Ascending aorta (tissue), 2 donors: Measurements from ENCODE around the gene COX10. TPM values are rescaled to one million over a fixed set of nuclear protein-coding genes. Genes with fewer than 3 reads are reported as not detected.

Source experiments
- DNase-seq, 2 donors: peaks; one replicate each; pipeline ENCODE4 v3.0.0-alpha.2; 2019; ENCODE audit warnings: low spot score in 2 of 2
- H3K27ac ChIP-seq, 2 donors: fragments of 200-600 bp; sonication (generic); one replicate each; pipeline ENCODE4 v1.5.1; 2016 to 2017; ENCODE audit warnings: mild to moderate bottlenecking in 1 of 2
- H3K27me3 ChIP-seq: fragments of 200-600 bp; sonication (generic); one replicate; pipeline ENCODE4 v1.5.1; 2017
- H3K36me3 ChIP-seq, 2 donors: fragments of 200-600 bp; sonication (generic); one replicate each; pipeline ENCODE4 v1.5.1; 2016
- H3K4me1 ChIP-seq, 2 donors: fragments of 200-600 bp; sonication (generic); one replicate each; pipeline ENCODE4 v1.5.1; 2016 to 2017; ENCODE audit warnings: mild to moderate bottlenecking in 1 of 2
- H3K4me3 ChIP-seq, 2 donors: fragments of 200-600 bp; sonication (generic); one replicate each; pipeline ENCODE4 v1.5.1; 2016 to 2017; ENCODE audit warnings: mild to moderate bottlenecking in 1 of 2
- H3K9me3 ChIP-seq, 2 donors: fragments of 200-600 bp; sonication (generic); one replicate each; pipeline ENCODE4 v1.5.1; 2016
- CTCF ChIP-seq, 3 experiments: fragments of 200-600 bp in 2 of 3; fragments of 450-650 bp in 1 of 3; sonication (generic) in 2 of 3; IDR thresholded peaks; one replicate each; pipeline ENCODE4 v1.5.1; 2016 to 2019; ENCODE audit warnings: antibody characterized with exemption in 3 of 3, mild to moderate bottlenecking in 1 of 3, moderate library complexity in 1 of 3
- intact Hi-C: fragments of 100-400 bp; cut with DNase I; formaldehyde crosslinking; loops from one replicate; pipeline ENCODE4 v1.15.1; 2023
- total RNA-seq: library from RNA; depleted of rRNA; stranded (reverse); fragments of >200 nt; gene quantifications from one replicate; pipeline ENCODE4 v1.1.0, GENCODE V29; 2016

Gene COX10
- total RNA-seq, 1 donor from 2014 or later, result 6.4 TPM

GRCh38 chr17:14201988-14202380 lies 132.7 kb downstream of the COX10 start:
- TF ChIP-seq CTCF (IDR thresholded peaks at IDR 0.05), result no peak
- no peaks in the 10 kb centered on the region for H3K4me1 ChIP-seq
- H3K36me3 ChIP-seq, result peaks cover 3 to 8% of the 10 kb centered on the region in 2 donors
- no peaks in the 10 kb centered on the region for H3K9me3 ChIP-seq
- H3K4me3 ChIP-seq, result no peak overlapping the region
- H3K27ac ChIP-seq, result no peak overlapping the region
- no peak for DNase-seq
- no peaks in the 10 kb centered on the region for H3K27me3 ChIP-seq
- intact Hi-C loops, result no loop called here

GRCh38 chr17:14202388-14203166 lies 133.3 kb downstream of the COX10 start:
- intact Hi-C loops, result no loop called here
- DNase-seq, result no peak
- no peak for TF ChIP-seq CTCF (IDR thresholded peaks at IDR 0.05)
- H3K27me3 ChIP-seq, result no peaks in the 10 kb centered on the region
- peaks cover 4 to 14% of the 10 kb centered on the region in 2 donors for H3K36me3 ChIP-seq
- H3K4me1 ChIP-seq, result no peaks in the 10 kb centered on the region
- H3K4me3 ChIP-seq, result no peak overlapping the region
- H3K9me3 ChIP-seq, result no peaks in the 10 kb centered on the region
- no peak overlapping the region for H3K27ac ChIP-seq

- H3K36me3 ChIP-seq, result peaks cover 9 to 17% of the 10 kb centered on the region in 2 donors
- H3K4me1 ChIP-seq, result no peaks in the 10 kb centered on the region
- H3K4me3 ChIP-seq, result no peak overlapping the region
- no peak overlapping the region for H3K27ac ChIP-seq
- no peaks in the 10 kb centered on the region for H3K27me3 ChIP-seq
- intact Hi-C loops, result no loop called here
- no peaks in the 10 kb centered on the region for H3K9me3 ChIP-seq
- no peak for TF ChIP-seq CTCF (IDR thresholded peaks at IDR 0.05)
- DNase-seq, result no peak
Observed at GRCh38 chr17:14203388-14203787, 134.1 kb downstream of the COX10 start.

DNA sequence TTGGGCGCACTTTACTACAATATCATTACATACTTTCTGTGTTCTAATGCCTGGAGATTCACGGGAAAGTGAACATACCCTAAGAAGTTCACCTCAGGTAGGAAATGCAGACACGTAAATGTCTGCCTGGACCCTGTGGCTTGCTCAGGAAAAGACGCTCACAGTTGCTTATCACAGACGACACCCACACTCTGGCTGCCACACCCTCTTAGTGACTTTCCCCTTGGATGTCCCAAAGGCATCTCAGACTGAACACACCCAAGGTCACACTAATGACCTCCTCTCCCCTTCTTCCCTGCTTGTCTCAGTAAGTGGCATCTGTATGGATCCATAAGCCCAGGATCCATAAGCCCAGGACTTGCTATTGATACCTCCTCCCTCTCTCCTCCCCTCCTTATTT lies 134.8 kb downstream of the COX10 start:
- peaks cover 9 to 17% of the 10 kb centered on the region in 2 donors for H3K36me3 ChIP-seq
- no peak overlapping the region for H3K4me3 ChIP-seq
- intact Hi-C loops, result no loop called here
- H3K4me1 ChIP-seq, result no peaks in the 10 kb centered on the region
- DNase-seq, result no peak
- no peak overlapping the region for H3K27ac ChIP-seq
- no peaks in the 10 kb centered on the region for H3K9me3 ChIP-seq
- H3K27me3 ChIP-seq, result no peaks in the 10 kb centered on the region
- no peak for TF ChIP-seq CTCF (IDR thresholded peaks at IDR 0.05)

DNA sequence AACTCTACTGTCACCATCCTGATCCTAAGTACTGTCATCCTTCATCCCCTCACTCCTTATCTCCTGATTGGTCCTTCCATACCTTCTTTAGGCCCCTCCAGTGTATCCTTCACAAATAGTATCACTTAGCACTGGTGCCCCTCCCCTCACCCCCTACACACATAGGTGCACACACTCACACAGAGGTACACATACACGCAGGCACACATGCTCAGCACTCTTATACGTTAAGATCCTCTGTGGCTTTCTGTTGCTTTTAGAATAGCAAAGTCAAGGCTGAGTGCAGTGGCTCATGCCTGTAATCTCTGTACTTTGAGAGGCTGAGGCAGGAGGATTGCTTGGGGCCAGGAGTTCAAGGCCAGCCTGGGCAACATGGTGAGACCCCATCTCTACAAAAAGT lies 135.2 kb downstream of the COX10 start:
- intact Hi-C loops, result no loop called here
- Histone ChIP-seq H3K9me3 (no peaks in the 10 kb centered on the region), H3K36me3 (peaks cover 9 to 17% of the 10 kb centered on the region in 2 donors), H3K4me3 (no peak overlapping the region), H3K27ac (no peak overlapping the region), H3K4me1 (no peaks in the 10 kb centered on the region), H3K27me3 (no peaks in the 10 kb centered on the region)
- no peak for DNase-seq
- TF ChIP-seq CTCF (IDR thresholded peaks at IDR 0.05), result no peak
